ENCODE results near the gene MAP6D1.

DNA sequence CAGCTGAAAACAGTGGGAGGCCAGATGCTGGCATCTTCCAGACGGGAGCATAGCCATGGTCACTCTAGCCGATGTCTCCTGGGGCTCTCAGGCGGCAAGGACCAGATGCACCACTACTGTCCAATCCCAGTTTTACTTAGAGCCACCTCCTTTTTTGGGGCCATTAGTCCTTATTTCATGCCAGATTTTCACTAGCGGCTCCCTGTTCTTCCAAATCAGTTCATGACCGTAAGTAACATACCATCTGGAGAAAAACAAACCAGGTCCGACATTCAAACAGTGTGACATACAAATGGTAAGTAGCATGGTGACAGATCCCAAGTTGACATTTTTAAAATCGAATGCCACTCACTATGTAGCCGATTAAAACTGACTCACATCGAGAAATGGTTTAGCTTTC lies 4.1 kb upstream of the MAP6D1 start:
- TF ChIP-seq, protein P1, sequence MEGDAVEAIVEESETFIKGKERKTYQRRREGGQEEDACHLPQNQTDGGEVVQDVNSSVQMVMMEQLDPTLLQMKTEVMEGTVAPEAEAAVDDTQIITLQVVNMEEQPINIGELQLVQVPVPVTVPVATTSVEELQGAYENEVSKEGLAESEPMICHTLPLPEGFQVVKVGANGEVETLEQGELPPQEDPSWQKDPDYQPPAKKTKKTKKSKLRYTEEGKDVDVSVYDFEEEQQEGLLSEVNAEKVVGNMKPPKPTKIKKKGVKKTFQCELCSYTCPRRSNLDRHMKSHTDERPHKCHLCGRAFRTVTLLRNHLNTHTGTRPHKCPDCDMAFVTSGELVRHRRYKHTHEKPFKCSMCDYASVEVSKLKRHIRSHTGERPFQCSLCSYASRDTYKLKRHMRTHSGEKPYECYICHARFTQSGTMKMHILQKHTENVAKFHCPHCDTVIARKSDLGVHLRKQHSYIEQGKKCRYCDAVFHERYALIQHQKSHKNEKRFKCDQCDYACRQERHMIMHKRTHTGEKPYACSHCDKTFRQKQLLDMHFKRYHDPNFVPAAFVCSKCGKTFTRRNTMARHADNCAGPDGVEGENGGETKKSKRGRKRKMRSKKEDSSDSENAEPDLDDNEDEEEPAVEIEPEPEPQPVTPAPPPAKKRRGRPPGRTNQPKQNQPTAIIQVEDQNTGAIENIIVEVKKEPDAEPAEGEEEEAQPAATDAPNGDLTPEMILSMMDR (tag by site-specific recombination; IDR thresholded peaks at IDR 0.05) = no peak
- no peak for TF ChIP-seq ZNF274 (IDR thresholded peaks at IDR 0.05; ENCODE audit: low read length)
- TF ChIP-seq ZNF274 (tag by site-specific recombination; IDR thresholded peaks at IDR 0.05; ENCODE audit: borderline replicate concordance) = no peak
- TF ChIP-seq ZBTB48 (tag by site-specific recombination; IDR thresholded peaks at IDR 0.05) = no peak
- no peak for TF ChIP-seq ZNF175 (tag by site-specific recombination; IDR thresholded peaks at IDR 0.05)
- TF ChIP-seq BCL11B (tag by site-specific recombination; IDR thresholded peaks at IDR 0.05; ENCODE audit: low read depth) = no peak
- TF ChIP-seq REST (tag by site-specific recombination; IDR thresholded peaks at IDR 0.05) = no peak
- TF ChIP-seq ZSCAN30 (tag by site-specific recombination; IDR thresholded peaks at IDR 0.05) = no peak
- TF ChIP-seq ZBTB44 (tag by site-specific recombination; IDR thresholded peaks at IDR 0.05) = no peak
- no peak for TF ChIP-seq ZNF24 (tag by site-specific recombination; IDR thresholded peaks at IDR 0.05)
- TF ChIP-seq HOXC10 (CRISPR knock-in tag; IDR thresholded peaks at IDR 0.05) = no peak
- no peak for TF ChIP-seq ZBTB8A (tag by site-specific recombination; IDR thresholded peaks at IDR 0.05)

All from HEK293 (cell line).